ENCODE results near the gene SHTN1.

The SHTN1 gene

GRCh38 chr10:116838143-116838725, 166.8 kb downstream of the SHTN1 start:
- no peak overlapping the region for H3K9ac ChIP-seq (ENCODE audit: low read length)
- no peaks in the 10 kb centered on the region for H3K4me1 ChIP-seq (ENCODE audit: control insufficient read depth, insufficient read depth, low read length)
- H3K27me3 ChIP-seq (ENCODE audit: control insufficient read depth, insufficient read depth, low read length), result no peaks in the 10 kb centered on the region
- H3K9me3 ChIP-seq (ENCODE audit: control insufficient read depth, low read length), result no peaks in the 10 kb centered on the region
- no peak overlapping the region for H3K4me3 ChIP-seq (ENCODE audit: low read length)
- H3K36me3 ChIP-seq (ENCODE audit: control insufficient read depth, insufficient read depth, low read length), result no peaks in the 10 kb centered on the region

GRCh38 chr10:116836902-116837523, 168.0 kb downstream of the SHTN1 start:
- H3K9ac ChIP-seq (ENCODE audit: low read length), result no peak overlapping the region
- H3K36me3 ChIP-seq (ENCODE audit: control insufficient read depth, insufficient read depth, low read length), result no peaks in the 10 kb centered on the region
- no peak overlapping the region for H3K4me3 ChIP-seq (ENCODE audit: low read length)
- no peaks in the 10 kb centered on the region for H3K9me3 ChIP-seq (ENCODE audit: control insufficient read depth, low read length)
- no peaks in the 10 kb centered on the region for H3K27me3 ChIP-seq (ENCODE audit: control insufficient read depth, insufficient read depth, low read length)
- no peaks in the 10 kb centered on the region for H3K4me1 ChIP-seq (ENCODE audit: control insufficient read depth, insufficient read depth, low read length)

- Histone ChIP-seq H3K4me1 (ENCODE audit: control insufficient read depth, insufficient read depth, low read length) (no peaks in the 10 kb centered on the region), H3K36me3 (ENCODE audit: control insufficient read depth, insufficient read depth, low read length) (no peaks in the 10 kb centered on the region), H3K9ac (ENCODE audit: low read length) (no peak overlapping the region), H3K27me3 (ENCODE audit: control insufficient read depth, insufficient read depth, low read length) (no peaks in the 10 kb centered on the region), H3K4me3 (ENCODE audit: low read length) (no peak overlapping the region), H3K9me3 (ENCODE audit: control insufficient read depth, low read length) (no peaks in the 10 kb centered on the region)
Observed at GRCh38 chr10:116836083-116836482, 168.9 kb downstream of the SHTN1 start.

- Histone ChIP-seq H3K4me3 (ENCODE audit: low read length) (no peak overlapping the region), H3K4me1 (ENCODE audit: control insufficient read depth, insufficient read depth, low read length) (no peaks in the 10 kb centered on the region), H3K36me3 (ENCODE audit: control insufficient read depth, insufficient read depth, low read length) (no peaks in the 10 kb centered on the region), H3K27me3 (ENCODE audit: control insufficient read depth, insufficient read depth, low read length) (no peaks in the 10 kb centered on the region), H3K9ac (ENCODE audit: low read length) (no peak overlapping the region), H3K9me3 (ENCODE audit: control insufficient read depth, low read length) (no peaks in the 10 kb centered on the region)
Observed at GRCh38 chr10:116835658-116836057, 169.3 kb downstream of the SHTN1 start.

GRCh38 chr10:116833986-116834985, 170.7 kb downstream of the SHTN1 start:
- H3K36me3 ChIP-seq (ENCODE audit: control insufficient read depth, insufficient read depth, low read length), result no peaks in the 10 kb centered on the region
- no peak overlapping the region for H3K9ac ChIP-seq (ENCODE audit: low read length)
- H3K4me3 ChIP-seq (ENCODE audit: low read length), result no peak overlapping the region
- H3K27me3 ChIP-seq (ENCODE audit: control insufficient read depth, insufficient read depth, low read length), result no peaks in the 10 kb centered on the region
- H3K4me1 ChIP-seq (ENCODE audit: control insufficient read depth, insufficient read depth, low read length), result no peaks in the 10 kb centered on the region
- H3K9me3 ChIP-seq (ENCODE audit: control insufficient read depth, low read length), result no peaks in the 10 kb centered on the region

GRCh38 chr10:116831790-116832189, 173.2 kb downstream of the SHTN1 start:
- H3K4me1 ChIP-seq (ENCODE audit: control insufficient read depth, insufficient read depth, low read length), result no peaks in the 10 kb centered on the region
- no peak overlapping the region for H3K9ac ChIP-seq (ENCODE audit: low read length)
- no peaks in the 10 kb centered on the region for H3K27me3 ChIP-seq (ENCODE audit: control insufficient read depth, insufficient read depth, low read length)
- no peak overlapping the region for H3K4me3 ChIP-seq (ENCODE audit: low read length)
- no peaks in the 10 kb centered on the region for H3K36me3 ChIP-seq (ENCODE audit: control insufficient read depth, insufficient read depth, low read length)
- no peaks in the 10 kb centered on the region for H3K9me3 ChIP-seq (ENCODE audit: control insufficient read depth, low read length)
